SK-N-SH treated with all-trans-retinoic acid at 6 μM for 48 hours (cell line): ENCODE results near the gene TDRD7.

ENCODE experiments used
- ATAC-seq: fragments of 200-7000 bp; cut with Tn5 transposase; 3 replicates; pipeline ENCODE4 v1.9.1; 2020; ENCODE audit warnings: mild to moderate bottlenecking, moderate library complexity
- ARNTL ChIP-seq: fragments of 450-650 bp; formaldehyde crosslinking; IDR thresholded peaks from 2 replicates; pipeline ENCODE4 v1.5.0; 2020; ENCODE audit warnings: low read depth, mild to moderate bottlenecking, moderate library complexity, borderline replicate concordance
- ESRRG ChIP-seq: fragments of 250-450 bp; sonication (Bioruptor Pico); IDR thresholded peaks from 2 replicates; pipeline ENCODE4 v1.6.1; 2021; ENCODE audit warnings: mild to moderate bottlenecking
- GLIS3 ChIP-seq: fragments of 250-450 bp; sonication (Bioruptor Pico); IDR thresholded peaks from 2 replicates; pipeline ENCODE4 v1.5.0; 2020; ENCODE audit warnings: mild to moderate bottlenecking, moderate library complexity
- ISL1 ChIP-seq: fragments of 250-450 bp; sonication (Bioruptor Pico); IDR thresholded peaks from 2 replicates; pipeline ENCODE4 v2.1.2; 2022; ENCODE audit warnings: mild to moderate bottlenecking, moderate library complexity
- OSR1 ChIP-seq: fragments of 250-450 bp; sonication (Bioruptor Pico); IDR thresholded peaks from 2 replicates; pipeline ENCODE4 v1.8.0; 2022; ENCODE audit warnings: moderate library complexity, mild to moderate bottlenecking, inconsistent platforms
- PPARA ChIP-seq: fragments of 250-450 bp; sonication (Bioruptor Pico); IDR thresholded peaks from 2 replicates; pipeline ENCODE4 v1.5.0; 2020; ENCODE audit warnings: mild to moderate bottlenecking, borderline replicate concordance
- RARB ChIP-seq: fragments of 250-450 bp; sonication (Bioruptor Pico); IDR thresholded peaks from 2 replicates; pipeline ENCODE4 v1.8.0; 2021; ENCODE audit warnings: mild to moderate bottlenecking, moderate library complexity
- SNAI2 ChIP-seq: fragments of 250-450 bp; sonication (Bioruptor Pico); IDR thresholded peaks from 2 replicates; pipeline ENCODE4 v1.5.0; 2020; ENCODE audit warnings: mild to moderate bottlenecking, moderate library complexity
- TCF4 ChIP-seq: fragments of 250-450 bp; sonication (Bioruptor Pico); IDR thresholded peaks from 2 replicates; pipeline ENCODE4 v1.8.0; 2021; ENCODE audit warnings: mild to moderate bottlenecking, moderate library complexity, borderline replicate concordance
- TOX ChIP-seq: fragments of 250-450 bp; sonication (Bioruptor Pico); IDR thresholded peaks from 2 replicates; pipeline ENCODE4 v1.8.0; 2021; ENCODE audit warnings: mild to moderate bottlenecking, moderate library complexity, borderline replicate concordance
- ZFP30 ChIP-seq: fragments of 450-650 bp; formaldehyde crosslinking; IDR thresholded peaks from 2 replicates; pipeline ENCODE4 v1.5.0; 2022; ENCODE audit warnings: mild to moderate bottlenecking, moderate library complexity
- ZNF70 ChIP-seq: fragments of 450-650 bp; formaldehyde crosslinking; IDR thresholded peaks from 2 replicates; pipeline ENCODE4 v1.5.0; 2020; ENCODE audit warnings: mild to moderate bottlenecking, moderate library complexity
- ZNF8 ChIP-seq: fragments of 450-650 bp; formaldehyde crosslinking; IDR thresholded peaks from 2 replicates; pipeline ENCODE4 v1.5.0; 2020; ENCODE audit warnings: mild to moderate bottlenecking, moderate library complexity
- TF ChIP-seq, protein P1 (sequence below): fragments of 250-450 bp; sonication (Bioruptor Pico); IDR thresholded peaks from 2 replicates; pipeline ENCODE4 v1.8.0; 2021; ENCODE audit warnings: low read depth, mild to moderate bottlenecking, moderate library complexity, borderline replicate concordance
- TF ChIP-seq, protein P2 (sequence below): fragments of 250-450 bp; sonication (Bioruptor Pico); IDR thresholded peaks from 2 replicates; pipeline ENCODE4 v1.5.0; 2020; ENCODE audit warnings: mild to moderate bottlenecking, moderate library complexity
- TF ChIP-seq, protein P3 (sequence below): fragments of 250-450 bp; sonication (Bioruptor Pico); IDR thresholded peaks from 2 replicates; pipeline ENCODE4 v1.5.1; 2021; ENCODE audit warnings: mild to moderate bottlenecking, moderate library complexity
- TF ChIP-seq, protein P4 (sequence below): fragments of 250-450 bp; sonication (Bioruptor Pico); IDR thresholded peaks from 2 replicates; pipeline ENCODE4 v1.5.1; 2020; ENCODE audit warnings: low read depth, mild to moderate bottlenecking, moderate library complexity
- TF ChIP-seq, protein P5 (sequence below): fragments of 250-450 bp; sonication (Bioruptor Pico); IDR thresholded peaks from 2 replicates; pipeline ENCODE4 v1.8.0; 2020; ENCODE audit warnings: mild to moderate bottlenecking, moderate library complexity, borderline replicate concordance

TDRD7 gene

DNA sequence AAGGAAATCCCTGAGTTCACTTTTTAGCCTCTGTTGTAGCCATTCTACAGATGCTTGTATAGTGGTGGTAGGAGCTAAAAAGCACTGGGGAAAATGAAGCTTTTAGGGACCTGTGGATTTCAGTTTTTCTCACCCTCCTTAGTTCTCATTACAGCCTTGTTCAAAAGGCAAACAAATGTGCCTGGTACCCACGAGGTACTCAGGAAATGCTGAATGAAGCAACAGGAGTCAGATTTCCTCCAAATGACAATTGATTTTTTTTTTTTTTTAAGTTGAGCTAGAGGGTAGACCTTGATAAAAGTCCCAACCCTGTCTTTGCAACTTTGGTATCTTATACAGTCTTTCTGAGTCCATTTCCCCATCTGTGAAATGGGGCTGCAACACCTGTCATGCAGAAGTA lies 68.3 kb downstream of the TDRD7 start (continued):
- TF ChIP-seq PPARA (CRISPR knock-in tag) (no peak), ZFP30 (CRISPR knock-in tag) (no peak), GLIS3 (CRISPR knock-in tag) (no peak)
- TF ChIP-seq, protein P1, sequence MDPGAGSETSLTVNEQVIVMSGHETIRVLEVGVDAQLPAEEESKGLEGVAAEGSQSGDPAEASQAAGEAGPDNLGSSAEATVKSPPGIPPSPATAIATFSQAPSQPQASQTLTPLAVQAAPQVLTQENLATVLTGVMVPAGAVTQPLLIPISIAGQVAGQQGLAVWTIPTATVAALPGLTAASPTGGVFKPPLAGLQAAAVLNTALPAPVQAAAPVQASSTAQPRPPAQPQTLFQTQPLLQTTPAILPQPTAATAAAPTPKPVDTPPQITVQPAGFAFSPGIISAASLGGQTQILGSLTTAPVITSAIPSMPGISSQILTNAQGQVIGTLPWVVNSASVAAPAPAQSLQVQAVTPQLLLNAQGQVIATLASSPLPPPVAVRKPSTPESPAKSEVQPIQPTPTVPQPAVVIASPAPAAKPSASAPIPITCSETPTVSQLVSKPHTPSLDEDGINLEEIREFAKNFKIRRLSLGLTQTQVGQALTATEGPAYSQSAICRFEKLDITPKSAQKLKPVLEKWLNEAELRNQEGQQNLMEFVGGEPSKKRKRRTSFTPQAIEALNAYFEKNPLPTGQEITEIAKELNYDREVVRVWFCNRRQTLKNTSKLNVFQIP (CRISPR knock-in tag), result no peak

DNA sequence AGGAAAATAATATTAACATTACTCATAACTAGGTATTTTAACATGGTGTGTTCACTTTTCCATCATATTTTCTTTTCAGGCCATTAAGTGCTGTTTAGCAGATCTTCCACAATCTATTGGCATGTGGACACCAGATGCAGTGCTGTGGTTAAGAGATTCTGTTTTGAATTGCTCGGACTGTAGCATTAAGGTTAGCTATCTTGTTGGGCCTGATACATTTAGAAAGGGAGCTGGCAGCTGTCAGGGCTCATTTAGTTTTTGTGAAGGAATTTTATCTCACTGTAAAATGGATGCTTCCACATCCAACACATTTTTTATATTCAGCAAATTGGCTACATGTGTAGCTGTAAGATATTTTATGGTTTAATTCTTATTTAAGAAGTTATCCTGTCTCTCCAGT lies 68.9 kb downstream of the TDRD7 start:
- peak; percentile 86 for ATAC-seq
- TF ChIP-seq ISL1 (CRISPR knock-in tag) (peak; percentile 90), ARNTL (CRISPR knock-in tag) (no peak), TCF4 (CRISPR knock-in tag) (peak; percentile 98), GLIS3 (CRISPR knock-in tag) (0 out of 2 replicates have a peak, but pooled peaks have one; percentile 49)
- TF ChIP-seq, protein P2, sequence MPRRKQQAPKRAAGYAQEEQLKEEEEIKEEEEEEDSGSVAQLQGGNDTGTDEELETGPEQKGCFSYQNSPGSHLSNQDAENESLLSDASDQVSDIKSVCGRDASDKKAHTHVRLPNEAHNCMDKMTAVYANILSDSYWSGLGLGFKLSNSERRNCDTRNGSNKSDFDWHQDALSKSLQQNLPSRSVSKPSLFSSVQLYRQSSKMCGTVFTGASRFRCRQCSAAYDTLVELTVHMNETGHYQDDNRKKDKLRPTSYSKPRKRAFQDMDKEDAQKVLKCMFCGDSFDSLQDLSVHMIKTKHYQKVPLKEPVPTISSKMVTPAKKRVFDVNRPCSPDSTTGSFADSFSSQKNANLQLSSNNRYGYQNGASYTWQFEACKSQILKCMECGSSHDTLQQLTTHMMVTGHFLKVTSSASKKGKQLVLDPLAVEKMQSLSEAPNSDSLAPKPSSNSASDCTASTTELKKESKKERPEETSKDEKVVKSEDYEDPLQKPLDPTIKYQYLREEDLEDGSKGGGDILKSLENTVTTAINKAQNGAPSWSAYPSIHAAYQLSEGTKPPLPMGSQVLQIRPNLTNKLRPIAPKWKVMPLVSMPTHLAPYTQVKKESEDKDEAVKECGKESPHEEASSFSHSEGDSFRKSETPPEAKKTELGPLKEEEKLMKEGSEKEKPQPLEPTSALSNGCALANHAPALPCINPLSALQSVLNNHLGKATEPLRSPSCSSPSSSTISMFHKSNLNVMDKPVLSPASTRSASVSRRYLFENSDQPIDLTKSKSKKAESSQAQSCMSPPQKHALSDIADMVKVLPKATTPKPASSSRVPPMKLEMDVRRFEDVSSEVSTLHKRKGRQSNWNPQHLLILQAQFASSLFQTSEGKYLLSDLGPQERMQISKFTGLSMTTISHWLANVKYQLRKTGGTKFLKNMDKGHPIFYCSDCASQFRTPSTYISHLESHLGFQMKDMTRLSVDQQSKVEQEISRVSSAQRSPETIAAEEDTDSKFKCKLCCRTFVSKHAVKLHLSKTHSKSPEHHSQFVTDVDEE (CRISPR knock-in tag), result peak; percentile 94
- TF ChIP-seq, protein P3, sequence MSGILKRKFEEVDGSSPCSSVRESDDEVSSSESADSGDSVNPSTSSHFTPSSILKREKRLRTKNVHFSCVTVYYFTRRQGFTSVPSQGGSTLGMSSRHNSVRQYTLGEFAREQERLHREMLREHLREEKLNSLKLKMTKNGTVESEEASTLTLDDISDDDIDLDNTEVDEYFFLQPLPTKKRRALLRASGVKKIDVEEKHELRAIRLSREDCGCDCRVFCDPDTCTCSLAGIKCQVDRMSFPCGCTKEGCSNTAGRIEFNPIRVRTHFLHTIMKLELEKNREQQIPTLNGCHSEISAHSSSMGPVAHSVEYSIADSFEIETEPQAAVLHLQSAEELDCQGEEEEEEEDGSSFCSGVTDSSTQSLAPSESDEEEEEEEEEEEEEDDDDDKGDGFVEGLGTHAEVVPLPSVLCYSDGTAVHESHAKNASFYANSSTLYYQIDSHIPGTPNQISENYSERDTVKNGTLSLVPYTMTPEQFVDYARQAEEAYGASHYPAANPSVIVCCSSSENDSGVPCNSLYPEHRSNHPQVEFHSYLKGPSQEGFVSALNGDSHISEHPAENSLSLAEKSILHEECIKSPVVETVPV (CRISPR knock-in tag), result no peak
- TF ChIP-seq, protein P4, sequence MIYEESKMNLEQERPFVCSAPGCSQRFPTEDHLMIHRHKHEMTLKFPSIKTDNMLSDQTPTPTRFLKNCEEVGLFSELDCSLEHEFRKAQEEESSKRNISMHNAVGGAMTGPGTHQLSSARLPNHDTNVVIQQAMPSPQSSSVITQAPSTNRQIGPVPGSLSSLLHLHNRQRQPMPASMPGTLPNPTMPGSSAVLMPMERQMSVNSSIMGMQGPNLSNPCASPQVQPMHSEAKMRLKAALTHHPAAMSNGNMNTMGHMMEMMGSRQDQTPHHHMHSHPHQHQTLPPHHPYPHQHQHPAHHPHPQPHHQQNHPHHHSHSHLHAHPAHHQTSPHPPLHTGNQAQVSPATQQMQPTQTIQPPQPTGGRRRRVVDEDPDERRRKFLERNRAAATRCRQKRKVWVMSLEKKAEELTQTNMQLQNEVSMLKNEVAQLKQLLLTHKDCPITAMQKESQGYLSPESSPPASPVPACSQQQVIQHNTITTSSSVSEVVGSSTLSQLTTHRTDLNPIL (CRISPR knock-in tag), result 0 out of 2 replicates have a peak, but pooled peaks have one; percentile 32

DNA sequence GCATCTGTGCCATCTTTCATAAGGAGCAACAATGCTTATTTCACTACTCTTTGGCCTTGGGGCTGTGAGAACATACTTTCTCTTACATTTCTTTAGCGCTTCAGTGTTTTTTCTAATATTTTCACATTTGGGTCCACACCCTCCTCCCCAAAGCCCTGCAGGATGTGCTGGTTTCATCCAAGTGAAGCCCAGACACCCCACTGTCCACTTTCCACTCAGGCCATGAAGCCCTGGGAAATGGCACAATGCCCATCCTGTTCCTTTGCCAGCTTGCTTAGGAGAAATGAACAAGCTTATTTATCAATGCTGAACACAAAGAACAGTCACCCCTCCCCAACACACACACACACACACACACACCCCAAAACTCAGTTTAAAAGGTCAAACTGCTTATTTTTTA lies 72.2 kb downstream of the TDRD7 start:
- TF ChIP-seq RARB (CRISPR knock-in tag), result no peak
- no peak for TF ChIP-seq ZNF70 (CRISPR knock-in tag)
- TF ChIP-seq, protein P3 (CRISPR knock-in tag), result no peak
- no peak for TF ChIP-seq ZNF8 (CRISPR knock-in tag)
- TF ChIP-seq OSR1 (CRISPR knock-in tag), result no peak
- TF ChIP-seq ISL1 (CRISPR knock-in tag), result no peak
- no peak for TF ChIP-seq TOX (CRISPR knock-in tag)
- no peak for TF ChIP-seq ZFP30 (CRISPR knock-in tag)
- TF ChIP-seq, protein P5, sequence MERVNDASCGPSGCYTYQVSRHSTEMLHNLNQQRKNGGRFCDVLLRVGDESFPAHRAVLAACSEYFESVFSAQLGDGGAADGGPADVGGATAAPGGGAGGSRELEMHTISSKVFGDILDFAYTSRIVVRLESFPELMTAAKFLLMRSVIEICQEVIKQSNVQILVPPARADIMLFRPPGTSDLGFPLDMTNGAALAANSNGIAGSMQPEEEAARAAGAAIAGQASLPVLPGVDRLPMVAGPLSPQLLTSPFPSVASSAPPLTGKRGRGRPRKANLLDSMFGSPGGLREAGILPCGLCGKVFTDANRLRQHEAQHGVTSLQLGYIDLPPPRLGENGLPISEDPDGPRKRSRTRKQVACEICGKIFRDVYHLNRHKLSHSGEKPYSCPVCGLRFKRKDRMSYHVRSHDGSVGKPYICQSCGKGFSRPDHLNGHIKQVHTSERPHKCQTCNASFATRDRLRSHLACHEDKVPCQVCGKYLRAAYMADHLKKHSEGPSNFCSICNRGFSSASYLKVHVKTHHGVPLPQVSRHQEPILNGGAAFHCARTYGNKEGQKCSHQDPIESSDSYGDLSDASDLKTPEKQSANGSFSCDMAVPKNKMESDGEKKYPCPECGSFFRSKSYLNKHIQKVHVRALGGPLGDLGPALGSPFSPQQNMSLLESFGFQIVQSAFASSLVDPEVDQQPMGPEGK (CRISPR knock-in tag), result no peak
- no peak for TF ChIP-seq GLIS3 (CRISPR knock-in tag)
- no peak for TF ChIP-seq SNAI2 (CRISPR knock-in tag)
- no peak for TF ChIP-seq ESRRG (CRISPR knock-in tag)
- no peak for TF ChIP-seq TCF4 (CRISPR knock-in tag)
- TF ChIP-seq, protein P1 (CRISPR knock-in tag), result no peak
- ATAC-seq, result no peak
